Non-pigmented ciliary epithelial cell (primary cell): ENCODE data around the gene ZNF276.
"Not testable (repeated sequence)": the region's sequence is repeated elsewhere in the genome, so short reads cannot be mapped to it uniquely, and the experiment has no call there.

Experiments used
- DNase-seq: peaks from one replicate; pipeline ENCODE4 v3.0.0-alpha.2; 2010; ENCODE audit warnings: low read depth

ZNF276 gene, protein sequence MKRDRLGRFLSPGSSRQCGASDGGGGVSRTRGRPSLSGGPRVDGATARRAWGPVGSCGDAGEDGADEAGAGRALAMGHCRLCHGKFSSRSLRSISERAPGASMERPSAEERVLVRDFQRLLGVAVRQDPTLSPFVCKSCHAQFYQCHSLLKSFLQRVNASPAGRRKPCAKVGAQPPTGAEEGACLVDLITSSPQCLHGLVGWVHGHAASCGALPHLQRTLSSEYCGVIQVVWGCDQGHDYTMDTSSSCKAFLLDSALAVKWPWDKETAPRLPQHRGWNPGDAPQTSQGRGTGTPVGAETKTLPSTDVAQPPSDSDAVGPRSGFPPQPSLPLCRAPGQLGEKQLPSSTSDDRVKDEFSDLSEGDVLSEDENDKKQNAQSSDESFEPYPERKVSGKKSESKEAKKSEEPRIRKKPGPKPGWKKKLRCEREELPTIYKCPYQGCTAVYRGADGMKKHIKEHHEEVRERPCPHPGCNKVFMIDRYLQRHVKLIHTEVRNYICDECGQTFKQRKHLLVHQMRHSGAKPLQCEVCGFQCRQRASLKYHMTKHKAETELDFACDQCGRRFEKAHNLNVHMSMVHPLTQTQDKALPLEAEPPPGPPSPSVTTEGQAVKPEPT

DNA sequence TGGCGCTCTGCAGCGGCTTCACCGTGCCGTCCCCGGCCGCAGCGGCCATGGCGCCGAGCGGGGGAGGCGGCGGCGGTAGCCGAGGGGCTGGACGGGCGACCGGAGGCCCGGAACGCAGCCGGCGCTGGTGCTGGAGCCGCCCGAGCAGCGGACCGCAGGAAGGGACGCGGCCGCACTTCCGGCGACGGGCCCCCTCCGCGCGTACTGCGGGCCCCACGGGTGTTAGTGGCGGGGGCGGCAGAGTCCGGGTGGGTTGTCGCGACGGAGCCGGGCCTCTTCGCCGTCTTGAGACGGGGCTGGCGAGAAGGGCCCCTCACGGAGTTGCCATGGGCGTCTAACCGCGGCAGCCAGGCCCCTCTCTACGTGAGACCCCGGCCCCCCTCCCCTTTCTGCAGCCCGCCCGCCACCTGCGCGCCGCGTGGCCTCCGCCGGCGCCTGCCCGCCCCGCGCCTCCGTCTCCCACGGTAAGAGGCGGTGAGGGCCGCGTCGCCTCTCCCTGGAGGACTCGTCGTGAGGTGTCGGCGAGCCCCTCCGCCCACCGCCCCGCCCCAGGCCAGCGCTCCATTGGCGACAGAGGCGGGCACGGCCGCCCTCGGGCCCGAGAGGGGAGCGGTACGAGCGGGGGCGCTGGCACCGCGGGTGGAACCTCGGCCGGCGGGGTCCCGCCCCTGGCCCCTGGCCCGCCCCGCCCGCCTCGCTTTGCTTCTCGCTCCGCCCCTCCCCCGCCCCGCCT, at the start of gene ZNF276, which contains the start of gene VPS9D1:
Gene ZNF276, plus strand, starts transcription at position 725 of the 733 bp plus-strand sequence. CDS start 104 bp downstream, outside the sequence.
Gene VPS9D1, minus strand, starts transcription at position 86 of the 733 bp plus-strand sequence. Its CDS starts 37 bp downstream, at position 49.
- DNase-seq = no peak

DNA sequence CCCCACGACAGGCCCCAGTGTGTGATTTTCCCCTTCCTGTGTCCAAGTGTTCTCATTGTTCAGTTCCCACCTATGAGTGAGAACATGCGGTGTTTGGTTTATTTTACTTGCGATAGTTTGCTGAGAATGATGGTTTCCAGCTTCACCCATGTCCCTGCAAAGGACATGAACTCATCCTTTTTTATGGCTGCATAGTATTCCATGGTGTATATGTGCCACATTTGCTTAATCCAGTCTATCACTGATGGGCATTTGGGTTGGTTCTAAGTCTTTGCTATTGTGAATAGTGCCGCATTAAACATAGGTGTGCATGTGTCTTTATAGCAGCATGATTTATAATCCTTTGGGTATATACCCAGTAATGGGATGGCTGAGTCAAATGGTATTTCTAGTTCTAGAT, 49.8 kb upstream of the ZNF276 start:
- not testable (repeated sequence) for DNase-seq

DNA sequence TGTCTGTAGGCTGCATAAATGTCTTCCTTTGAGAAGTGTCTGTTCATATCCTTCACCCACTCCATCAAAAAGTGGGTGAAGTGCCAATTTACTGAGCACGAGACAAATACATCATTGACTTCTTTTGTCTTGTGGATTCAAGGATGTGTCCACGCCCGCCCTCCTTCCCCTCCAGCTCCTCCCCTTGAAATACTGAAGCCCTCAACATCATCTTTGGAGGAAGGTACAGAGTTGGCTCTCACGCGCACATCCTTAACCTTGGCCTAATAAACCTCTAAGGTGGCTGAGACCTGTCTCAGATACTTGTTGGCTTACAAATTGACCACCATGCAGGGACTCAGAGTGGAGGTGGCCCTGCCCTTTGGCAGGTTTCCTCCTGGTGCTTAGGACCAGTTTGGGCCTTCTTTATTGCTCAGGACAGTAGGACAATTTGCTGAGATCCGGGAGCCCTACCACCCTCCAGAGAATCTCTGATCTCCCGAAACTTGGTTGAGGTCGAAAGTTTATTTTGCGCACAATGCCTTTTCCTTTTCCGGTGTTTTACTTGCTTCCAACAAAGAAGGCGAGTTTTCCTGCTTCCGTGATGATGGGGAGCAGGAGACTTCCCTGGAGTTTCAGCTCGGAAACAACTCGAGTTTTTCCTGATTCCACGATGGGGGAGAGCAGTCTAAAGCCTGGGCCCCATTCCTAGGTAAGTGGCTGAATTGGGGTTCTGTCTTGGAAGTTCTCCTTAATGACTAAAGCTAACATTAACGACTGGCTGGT, 49.0 kb upstream of the ZNF276 start:
- DNase-seq = no peak

DNA sequence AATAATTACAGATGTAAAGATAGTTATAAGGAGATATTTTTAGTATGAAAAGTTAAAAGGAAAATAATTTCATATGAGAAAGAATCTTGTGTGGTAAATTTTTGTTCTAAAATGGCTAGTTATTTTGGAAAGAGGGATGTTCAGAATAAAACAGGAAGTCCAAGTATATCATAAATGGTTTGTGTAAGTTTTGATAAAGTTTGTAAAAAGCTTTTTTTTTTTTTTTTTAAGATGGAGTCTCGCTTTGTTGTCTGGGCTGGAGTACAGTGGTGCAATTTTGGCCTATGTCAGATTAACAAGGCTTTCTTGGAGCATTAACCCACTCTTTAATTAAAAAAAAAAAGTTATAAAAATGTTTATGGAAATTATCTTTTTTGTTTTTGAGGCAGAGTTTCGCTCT, 43.1 kb upstream of the ZNF276 start:
- DNase-seq = no peak

DNA sequence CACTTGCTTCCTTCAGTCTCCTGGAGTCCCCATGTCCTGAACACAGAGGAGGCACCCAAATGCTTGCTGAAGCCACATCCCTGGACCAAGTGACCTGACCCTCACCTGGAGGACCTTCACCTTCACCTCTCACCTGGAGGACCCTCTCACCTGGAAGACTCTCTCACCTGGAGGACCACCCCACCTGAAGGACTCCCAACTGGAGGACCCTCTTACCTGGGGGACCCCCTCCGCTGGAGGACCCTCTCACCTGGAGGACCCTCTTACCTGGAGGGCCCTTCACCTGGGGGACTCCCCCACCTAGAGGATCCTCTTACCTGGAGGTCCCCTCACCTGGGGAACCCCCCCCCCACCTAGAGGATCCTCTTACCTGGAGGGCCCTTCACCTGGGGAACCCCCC, 35.4 kb upstream of the ZNF276 start:
- no peak for DNase-seq

DNA sequence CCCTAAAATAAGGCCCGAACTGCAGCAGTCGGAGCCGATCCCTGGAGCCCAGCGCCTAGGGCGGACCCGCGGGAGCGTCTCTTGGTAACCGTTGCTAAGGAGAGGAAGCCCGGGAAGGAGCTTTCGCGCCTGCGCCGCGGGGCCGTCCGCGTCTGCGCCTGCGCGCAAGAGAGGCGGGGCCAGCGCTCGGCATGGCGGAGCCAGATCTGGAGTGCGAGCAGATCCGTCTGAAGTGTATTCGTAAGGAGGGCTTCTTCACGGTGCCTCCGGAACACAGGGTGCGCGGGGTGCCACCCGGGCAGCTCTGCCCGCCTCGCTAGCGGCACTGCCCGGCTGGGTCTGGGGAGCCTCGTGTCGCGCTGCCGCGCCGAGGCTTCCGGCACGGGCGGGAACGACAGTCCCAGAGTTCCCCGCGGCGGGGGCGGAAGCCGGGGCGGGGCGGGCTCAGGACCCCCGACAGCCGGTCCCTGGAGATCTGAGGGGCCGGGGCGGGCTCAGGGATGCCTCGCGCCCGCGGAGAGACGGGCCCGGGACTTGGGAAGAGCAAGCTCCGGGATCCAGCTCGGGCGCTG, 34.7 kb upstream of the ZNF276 start, which contains the start of gene CDK10:
Gene CDK10, plus strand, starts transcription at position 170 of the 572 bp plus-strand sequence. Its CDS starts 22 bp downstream, at position 192.
- no peak for DNase-seq

DNA sequence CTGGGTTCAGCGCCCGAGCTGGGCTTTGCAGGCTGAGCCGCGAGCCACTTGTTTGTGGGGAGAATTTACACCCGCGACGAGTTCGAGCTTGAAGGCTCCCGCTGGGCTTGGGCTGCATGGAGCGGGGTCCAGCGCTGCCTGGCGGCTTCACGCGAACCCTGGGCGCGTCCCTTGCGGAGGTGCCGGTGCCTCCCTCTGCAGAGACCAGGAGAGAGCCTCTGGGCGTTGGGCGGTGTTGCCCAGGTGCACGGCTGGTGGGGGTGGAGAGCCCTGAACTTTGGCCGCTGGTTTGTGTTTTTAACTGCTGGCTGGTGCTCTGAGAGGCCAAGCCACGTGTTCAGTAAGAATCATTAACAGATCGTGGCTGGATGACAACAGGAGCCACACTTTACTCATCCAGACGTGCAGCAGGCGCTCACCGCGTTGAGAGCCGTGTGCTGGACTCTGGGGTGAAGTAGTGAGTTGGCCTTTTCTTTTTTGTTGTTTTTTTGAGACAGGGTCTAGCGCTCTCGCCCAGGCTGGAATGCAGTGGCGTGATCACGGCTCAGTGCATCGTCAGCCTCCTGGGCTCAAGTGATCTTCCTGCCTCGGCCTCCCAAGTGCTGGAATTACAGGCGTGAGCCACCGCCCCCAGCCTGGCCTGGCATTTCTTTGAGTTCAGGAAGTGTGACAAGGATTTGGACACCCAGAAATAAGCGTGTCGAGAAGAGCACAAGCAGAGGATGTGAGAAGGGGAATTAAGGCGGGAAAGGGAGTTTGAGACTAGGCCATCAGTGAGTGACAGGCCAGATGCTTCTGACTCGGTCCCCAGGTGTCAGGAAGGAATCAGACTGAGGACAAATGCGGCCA, 34.0 kb upstream of the ZNF276 start:
- no peak for DNase-seq

DNA sequence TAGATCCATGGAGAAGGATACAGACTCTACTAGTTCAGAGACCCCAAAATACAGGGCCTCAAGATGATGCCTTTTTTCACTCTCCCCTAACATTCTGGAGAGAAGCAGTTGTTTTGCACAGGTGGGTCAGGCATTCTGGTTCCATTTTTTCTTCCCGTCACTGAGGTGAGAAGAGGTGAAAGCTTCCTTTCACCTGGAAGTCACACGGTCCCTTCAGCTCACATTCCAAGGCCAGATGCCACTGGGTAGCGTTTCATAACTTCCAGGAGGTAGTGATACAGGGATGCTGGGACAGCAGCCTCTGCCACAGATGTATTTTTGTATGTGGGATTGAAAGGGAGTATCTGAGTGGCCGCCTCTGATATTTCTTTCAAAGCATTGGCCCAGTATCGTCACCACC, 32.9 kb upstream of the ZNF276 start:
- no peak for DNase-seq

DNA sequence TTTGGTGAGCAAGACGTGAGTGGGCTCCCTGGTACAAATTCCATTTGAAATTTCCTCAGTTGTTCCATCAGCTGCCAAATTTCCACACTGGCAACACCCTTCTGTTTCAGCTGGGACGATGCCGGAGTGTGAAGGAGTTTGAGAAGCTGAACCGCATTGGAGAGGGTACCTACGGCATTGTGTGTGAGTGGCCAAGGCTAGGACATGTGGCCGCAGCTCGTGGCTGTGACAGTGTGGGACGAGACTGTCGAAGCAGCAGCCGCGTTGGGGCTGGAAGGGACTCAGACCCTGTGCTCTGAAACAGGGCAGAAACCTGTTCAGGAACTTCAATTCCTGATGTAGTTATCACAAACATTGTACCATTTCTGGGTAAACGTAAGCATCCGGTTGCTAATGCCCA, 32.2 kb upstream of the ZNF276 start:
- no peak for DNase-seq

DNA sequence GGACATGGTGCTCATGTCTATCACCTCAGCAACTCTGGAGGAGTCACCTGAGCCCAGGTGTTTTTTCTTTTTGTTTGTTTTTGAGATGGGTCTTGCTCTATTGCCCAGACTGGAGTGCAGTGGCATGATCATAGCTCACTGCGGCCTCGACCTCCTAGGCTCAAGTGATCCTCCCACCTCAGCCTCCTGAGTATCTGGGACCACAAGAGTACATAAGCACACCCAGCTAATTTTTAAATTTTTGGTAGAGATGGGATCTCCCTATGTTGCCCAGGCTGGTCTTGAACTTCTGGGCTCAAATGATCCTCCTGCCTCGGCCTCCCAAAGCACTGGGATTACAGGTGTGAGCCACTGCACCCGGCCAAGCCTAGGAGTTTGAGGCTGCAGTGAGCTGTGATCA, 31.7 kb upstream of the ZNF276 start:
- not testable (repeated sequence) for DNase-seq

DNA sequence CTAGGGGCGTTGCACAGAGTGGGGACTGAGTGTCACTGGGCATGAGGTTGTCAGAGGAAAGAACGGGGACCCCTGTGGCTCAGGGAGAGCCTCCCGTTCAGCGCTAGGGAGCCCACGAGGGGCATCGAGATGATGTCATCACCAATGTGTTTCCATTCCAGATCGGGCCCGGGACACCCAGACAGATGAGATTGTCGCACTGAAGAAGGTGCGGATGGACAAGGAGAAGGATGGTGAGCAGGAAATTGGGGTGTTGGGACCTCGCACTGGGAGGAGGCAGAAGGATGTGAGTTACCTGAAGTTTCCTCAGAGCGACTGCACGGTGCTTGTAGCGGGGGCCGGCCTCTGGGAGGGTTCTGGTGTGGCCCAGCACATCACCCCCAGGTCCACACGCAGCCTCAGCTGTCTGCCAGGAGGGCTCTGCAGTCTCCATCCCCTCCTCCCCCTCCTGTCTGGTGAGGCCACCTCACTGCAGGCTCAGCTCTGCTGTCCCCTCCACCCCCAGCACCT, 30.9 kb upstream of the ZNF276 start:
- no peak for DNase-seq

DNA sequence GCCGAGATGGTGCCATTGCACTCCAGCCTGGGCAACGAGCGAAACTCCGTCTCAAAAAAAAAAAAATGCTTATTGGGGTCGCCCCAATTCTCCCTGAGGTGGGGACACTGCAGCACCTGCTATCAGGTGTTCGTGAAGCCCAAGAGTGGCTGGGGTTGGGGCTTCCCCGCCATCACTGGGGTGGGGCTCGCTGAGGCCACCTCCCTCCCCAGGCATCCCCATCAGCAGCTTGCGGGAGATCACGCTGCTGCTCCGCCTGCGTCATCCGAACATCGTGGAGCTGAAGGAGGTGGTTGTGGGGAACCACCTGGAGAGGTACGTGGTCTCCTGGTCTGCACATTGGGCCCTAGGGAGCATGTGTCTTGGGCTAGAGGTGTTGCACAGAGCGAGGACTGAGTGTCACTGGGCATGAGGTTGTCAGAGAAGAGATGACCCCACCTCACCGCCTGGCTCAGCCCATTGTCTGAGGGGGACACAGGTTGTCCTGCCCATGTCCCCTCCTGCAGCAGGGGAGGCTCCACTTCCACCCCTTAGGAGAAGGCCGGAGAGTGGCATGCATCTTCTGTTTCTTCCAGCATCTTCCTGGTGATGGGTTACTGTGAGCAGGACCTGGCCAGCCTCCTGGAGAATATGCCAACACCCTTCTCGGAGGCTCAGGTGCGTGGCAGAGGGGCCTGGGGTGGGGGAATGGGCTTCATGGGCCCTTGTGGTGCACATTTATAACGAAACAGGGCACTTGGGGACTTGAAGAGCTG, 29.9 kb upstream of the ZNF276 start:
- DNase-seq = no peak

DNA sequence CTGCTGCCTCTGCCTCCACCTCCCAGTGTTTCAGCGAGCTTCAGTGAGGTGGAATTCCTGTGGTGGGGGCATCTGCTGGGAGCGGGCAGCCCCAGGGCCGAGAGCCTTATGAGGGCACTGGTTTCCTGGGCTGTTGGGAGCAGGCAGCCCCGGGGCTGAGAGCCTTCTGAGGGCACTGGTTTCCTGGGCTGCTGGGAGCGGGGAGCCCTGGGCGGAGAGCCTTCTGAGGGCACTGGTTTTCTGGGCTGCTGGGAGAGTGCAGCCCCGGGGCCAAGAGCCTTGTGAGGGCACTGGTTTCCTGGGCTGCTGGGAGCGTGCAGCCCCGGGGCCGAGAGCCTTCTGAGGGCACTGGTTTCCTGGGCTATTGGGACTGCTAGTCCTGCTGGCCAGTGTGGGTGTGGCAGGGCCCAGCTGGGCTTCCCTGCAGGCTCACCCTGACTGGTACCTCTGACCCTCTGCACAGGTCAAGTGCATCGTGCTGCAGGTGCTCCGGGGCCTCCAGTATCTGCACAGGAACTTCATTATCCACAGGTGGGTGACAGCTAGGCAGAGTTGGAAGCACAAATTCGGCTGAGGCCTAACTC, 29.3 kb upstream of the ZNF276 start:
- no peak for DNase-seq

DNA sequence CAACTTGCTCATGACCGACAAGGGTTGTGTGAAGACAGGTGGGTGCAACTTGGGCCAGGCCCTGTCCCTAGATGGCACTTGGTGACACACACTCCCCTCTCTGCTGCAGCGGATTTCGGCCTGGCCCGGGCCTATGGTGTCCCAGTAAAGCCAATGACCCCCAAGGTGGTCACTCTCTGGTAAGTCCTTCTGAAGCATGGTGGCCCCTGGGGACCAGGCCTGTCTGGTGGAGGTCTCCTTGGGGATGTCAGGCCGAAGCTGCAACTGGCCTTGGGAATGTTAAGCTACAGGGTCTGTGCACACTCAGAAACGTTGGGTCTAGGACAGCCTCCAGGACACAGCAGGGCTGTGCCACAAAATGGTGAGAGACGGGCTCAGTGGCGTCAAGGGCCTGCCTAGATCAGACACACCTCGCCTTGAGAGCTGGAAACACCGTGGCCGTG, 28.0 kb upstream of the ZNF276 start:
- no peak for DNase-seq

DNA sequence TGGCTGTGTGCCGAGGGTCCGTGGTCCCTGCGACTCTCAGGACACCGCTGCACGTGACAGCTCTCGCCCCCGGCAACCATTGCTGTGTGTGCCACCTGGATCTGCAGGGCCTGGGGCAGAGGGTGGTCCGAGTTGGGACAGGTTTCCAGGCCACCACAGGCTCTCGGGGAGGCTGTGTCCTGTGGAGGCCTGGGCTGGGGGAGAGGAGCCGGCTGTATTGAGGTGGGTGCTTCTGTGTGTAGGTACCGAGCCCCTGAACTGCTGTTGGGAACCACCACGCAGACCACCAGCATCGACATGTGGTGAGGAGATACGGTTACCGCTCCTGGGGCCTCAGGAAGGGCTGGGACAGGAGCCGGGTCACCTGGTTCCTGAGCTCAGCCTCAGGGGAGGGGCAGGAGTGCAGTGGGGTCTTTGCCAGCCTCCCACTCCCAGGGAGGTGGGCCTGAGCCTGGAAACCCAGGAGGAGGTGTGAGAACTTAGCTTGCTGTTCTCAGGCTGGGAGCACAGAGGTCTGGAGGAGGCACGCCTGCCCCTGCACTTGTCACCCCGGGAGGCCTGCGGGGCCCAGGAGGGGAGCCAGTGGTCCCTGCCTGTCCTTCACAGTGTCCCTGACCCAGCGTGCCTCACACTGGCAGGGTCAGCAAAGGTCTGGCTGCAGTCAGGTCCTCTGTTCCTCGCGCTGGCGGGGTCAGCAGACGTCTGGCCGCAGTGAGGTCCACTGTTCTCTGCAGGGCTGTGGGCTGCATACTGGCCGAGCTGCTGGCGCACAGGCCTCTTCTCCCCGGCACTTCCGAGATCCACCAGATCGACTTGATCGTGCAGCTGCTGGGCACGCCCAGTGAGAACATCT, 27.2 kb upstream of the ZNF276 start:
- DNase-seq = no peak

DNA sequence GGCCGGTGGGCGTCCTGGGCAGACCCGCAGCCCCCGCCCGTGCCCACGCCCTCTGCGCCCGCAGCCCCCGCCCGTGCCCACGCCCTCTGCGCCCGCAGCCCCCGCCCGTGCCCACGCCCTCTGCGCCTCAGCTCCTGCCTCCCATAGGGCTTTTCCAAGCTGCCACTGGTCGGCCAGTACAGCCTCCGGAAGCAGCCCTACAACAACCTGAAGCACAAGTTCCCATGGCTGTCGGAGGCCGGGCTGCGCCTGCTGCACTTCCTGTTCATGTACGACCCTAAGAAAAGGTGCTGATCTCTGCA, 26.6 kb upstream of the ZNF276 start:
- not testable (repeated sequence) for DNase-seq

DNA sequence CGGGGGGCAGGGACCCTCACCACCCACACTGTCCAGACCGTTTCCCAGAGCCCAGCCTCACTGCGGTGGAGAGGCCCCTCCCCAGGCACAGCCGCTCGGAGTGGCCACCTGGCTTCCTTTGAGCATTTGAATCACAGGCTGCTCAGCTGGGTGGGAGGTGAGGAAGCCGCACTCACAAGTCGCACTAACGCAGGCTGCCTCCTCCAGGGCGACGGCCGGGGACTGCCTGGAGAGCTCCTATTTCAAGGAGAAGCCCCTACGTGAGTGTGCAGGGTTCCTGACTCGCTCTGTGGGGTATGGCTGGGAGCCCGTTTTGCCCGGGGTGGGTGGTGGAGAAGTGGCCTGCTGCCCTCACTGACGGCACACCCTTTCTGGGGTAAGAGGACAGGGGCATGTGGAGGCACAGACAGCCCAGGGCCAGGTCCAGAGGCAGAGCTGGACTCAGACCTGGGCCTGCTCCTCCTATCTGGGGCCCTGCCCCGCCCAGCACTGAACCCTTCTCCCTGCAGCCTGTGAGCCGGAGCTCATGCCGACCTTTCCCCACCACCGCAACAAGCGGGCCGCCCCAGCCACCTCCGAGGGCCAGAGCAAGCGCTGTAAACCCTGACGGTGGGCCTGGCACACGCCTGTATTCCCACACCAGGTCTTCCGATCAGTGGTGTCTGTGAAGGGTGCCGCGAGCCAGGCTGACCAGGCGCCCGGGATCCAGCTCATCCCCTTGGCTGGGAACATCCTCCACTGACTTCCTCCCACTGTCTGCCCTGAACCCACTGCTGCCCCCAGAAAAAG, 26.1 kb upstream of the ZNF276 start:
- DNase-seq = no peak
